ENCODE measurements around the gene GPR85.

Gene GPR85

DNA sequence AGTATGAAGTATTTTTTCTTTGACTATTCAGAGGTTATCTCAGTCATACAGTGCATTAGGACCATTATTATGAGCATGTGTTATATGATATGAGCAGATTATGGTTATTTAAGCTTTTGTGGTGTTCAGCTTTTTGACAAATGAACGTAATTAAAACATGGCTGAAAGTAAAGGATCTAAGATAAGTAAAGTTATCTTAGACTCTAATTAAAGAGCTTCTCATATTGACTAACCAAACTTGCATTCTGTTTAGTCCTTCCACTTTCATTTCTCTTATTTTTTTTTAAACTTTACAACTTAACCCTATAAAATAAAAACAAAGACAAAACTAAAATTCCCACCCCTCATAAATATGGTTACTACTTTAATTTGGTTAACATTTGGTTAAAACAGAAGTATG is 6.9 kb upstream of the GPR85 start:
- H3K27ac ChIP-seq: no peak overlapping the region
- TF ChIP-seq, protein P1, sequence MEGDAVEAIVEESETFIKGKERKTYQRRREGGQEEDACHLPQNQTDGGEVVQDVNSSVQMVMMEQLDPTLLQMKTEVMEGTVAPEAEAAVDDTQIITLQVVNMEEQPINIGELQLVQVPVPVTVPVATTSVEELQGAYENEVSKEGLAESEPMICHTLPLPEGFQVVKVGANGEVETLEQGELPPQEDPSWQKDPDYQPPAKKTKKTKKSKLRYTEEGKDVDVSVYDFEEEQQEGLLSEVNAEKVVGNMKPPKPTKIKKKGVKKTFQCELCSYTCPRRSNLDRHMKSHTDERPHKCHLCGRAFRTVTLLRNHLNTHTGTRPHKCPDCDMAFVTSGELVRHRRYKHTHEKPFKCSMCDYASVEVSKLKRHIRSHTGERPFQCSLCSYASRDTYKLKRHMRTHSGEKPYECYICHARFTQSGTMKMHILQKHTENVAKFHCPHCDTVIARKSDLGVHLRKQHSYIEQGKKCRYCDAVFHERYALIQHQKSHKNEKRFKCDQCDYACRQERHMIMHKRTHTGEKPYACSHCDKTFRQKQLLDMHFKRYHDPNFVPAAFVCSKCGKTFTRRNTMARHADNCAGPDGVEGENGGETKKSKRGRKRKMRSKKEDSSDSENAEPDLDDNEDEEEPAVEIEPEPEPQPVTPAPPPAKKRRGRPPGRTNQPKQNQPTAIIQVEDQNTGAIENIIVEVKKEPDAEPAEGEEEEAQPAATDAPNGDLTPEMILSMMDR (conservative IDR thresholded peaks at IDR 0.05): no peak
- TF ChIP-seq ZFX (IDR thresholded peaks at IDR 0.05): no peak

DNA sequence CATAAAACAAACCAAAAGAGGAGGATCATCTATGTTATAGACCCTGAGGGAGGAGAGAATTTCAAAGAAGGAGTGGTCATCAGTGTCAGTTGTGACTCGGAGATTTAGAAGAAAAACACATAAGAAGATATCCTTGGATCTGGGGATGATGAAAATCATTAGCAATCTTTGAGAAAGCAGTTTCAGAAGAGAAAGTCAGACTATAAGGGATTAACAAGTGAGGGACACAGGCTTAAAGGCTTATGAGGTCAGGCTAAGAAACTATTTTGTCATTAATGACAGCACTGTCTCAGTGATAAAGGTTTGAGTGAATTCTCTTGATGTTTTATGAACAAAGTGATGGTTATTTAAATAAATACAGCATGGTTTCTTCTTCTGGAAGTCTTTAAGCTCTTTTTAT is 6.1 kb upstream of the GPR85 start:
- H3K27ac ChIP-seq: no peak overlapping the region
- TF ChIP-seq, protein P1 (conservative IDR thresholded peaks at IDR 0.05): no peak
- TF ChIP-seq ZFX (IDR thresholded peaks at IDR 0.05): no peak

DNA sequence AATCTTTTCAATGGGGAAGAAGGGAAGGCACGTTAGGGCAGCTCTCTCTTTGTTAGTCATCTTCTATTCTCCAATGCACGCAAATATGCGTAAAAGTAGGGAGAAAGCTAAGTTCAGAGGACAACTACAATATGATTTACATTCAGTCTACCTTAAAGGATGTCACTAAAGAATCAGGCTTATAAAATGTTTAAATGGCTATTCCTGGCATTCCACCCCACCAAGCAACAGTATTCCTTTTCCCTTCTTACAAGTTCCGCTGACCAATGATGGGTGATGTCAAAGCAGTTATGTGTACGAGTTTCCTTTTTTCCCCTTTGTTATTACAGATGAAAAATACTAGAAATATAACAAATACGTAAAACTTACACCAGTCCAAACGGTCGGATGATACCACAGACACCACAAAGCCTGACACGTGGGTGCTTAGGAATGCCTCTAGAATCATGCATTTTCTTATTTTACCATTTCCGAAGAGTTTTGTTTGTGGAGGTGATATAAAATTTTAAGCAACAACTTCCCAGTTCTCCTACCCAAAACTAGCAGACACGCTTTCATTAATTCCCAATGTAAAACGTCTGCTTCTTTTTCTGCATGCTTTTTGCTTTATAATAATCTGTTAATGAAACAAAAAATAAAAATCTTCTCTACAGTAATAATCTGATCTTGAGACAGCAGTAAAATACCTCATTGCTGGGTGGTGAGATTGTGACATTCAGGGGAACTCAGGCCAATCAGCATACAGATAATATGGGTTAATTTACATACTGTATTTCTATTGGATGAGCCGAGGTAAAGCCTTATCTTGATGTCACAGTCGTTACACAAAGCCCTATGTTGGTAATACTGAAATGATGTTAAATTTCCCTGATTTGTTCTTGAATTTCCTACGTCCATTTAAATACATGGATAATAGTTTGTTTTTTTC is 708 bp upstream of the GPR85 start:
- no peak for TF ChIP-seq ZFX (IDR thresholded peaks at IDR 0.05)
- TF ChIP-seq, protein P1 (conservative IDR thresholded peaks at IDR 0.05): no peak
- H3K27ac ChIP-seq: no peak overlapping the region

DNA sequence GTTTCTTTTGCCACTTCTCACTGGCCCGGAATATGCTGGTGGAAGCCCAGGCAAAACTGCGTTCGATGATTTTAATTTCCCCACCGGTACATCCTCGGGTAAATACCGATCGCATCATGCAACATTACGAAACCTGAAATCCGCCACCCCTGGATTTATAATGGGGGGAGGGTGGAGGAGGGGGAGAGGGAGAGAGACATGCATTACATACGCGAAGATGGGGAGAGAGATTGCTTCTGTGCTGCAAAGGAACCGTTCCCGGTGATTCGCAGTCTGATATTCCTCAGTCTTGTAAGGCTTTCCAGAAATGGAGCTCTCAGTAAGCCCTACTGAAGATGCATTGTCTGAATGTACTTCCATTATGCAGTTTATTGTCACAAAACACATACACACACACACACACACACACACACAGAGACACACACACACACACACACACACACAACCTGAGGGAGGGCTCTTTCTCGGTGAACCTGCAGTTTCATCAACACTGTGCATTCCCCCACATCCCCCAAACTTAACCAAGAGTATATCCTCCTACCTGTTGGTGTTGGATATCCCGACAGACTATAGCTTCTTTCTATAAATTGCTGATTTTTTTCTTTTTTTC is 741 bp downstream of the GPR85 start:
- TF ChIP-seq, protein P1 (conservative IDR thresholded peaks at IDR 0.05): no peak
- TF ChIP-seq ZFX (IDR thresholded peaks at IDR 0.05): no peak
- H3K27ac ChIP-seq: no peak overlapping the region

DNA sequence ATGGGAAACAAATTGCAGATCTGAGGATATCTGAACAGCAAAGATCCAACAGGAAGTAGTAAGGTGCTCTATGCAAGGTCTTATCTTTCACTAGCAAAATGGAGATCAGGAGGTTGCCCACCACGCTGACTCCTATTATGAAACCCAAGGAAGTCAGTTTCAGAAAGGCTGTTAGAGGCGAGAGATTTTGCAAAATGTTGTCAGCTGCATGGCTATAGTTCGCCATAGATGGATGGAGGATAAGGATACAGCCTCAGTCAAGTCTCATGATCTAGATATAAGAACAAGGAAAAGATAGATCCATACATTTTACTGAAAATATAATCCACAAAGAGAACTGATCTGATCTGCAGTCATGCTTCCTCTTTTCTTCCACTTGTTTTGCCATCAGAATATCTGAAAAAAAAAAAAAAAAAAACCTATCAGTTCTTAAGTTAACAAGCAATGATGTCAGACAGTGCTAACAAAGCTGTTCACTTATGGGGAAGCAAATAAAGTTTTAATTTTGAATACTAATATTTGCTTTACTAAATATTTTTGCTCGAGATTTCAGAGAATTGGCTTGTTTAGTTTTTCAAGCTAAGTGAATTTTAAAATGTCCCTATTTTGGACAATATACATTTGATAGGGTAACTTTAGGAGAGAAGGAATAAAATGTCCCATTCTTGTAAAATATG is 2.0 kb downstream of the GPR85 start:
- no peak overlapping the region for H3K27ac ChIP-seq
- no peak for TF ChIP-seq ZFX (IDR thresholded peaks at IDR 0.05)
- TF ChIP-seq, protein P1 (conservative IDR thresholded peaks at IDR 0.05): no peak

DNA sequence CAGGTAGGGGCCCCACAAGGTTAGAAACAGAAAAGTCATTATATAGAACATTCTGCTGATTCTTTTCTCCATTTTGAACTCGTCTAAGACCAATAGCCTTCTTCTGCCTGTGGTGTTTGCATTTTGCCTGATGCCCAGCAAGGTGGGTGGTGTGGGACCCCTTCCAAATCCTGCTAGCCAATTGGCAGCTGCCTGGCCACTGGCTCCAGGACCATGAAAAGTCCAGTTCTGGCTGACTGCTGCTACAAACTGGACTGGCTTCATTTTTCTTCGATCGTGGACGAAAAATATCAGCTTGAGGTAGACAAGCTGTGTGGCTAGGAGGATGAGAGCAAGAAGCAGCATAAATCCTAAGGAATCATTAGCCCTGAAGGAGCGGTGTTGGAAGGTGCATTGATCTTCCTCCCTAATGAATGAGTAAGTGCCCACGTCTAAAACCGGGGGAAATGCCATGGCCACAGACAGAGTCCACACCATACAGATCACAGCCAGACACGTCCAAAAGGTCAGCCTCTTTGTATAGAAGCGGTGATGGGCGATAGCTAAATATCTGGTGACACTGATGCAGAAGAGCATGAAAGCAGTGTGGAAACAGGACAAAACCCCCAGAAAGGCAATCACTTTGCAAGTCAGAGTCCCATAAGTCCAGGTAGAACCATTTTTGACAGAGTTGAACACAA is 2.7 kb downstream of the GPR85 start:
- no peak for TF ChIP-seq ZFX (IDR thresholded peaks at IDR 0.05)
- TF ChIP-seq, protein P1 (conservative IDR thresholded peaks at IDR 0.05): no peak
- H3K27ac ChIP-seq: no peak overlapping the region

Data from C4-2B (cell line).